ENCODE results near the gene RASL10A. TPM values are rescaled to one million over a fixed set of nuclear protein-coding genes. Genes with fewer than 3 reads are reported as not detected.

Gene RASL10A
- total RNA-seq, 2 experiments from 2014 or later = 2.7 to 23.7 TPM

DNA sequence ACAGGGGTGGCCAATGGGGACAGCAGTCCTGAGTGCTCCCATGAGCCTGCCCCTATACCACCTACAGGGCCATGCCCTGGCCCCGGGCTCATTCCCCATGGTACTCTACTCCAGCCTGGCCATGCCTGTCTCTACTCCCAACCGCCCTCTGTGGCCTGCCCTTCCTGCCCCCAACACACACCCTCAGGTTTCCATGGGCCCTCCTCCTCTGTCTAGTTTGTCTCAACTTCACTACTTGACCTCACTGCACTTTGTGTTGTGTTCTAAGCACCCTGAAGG, 26.3 kb upstream of the RASL10A start:
- intact Hi-C loops (cut with micrococcal nuclease; ENCODE audit: unreplicated experiment) = no loop called here
- H3K4me3 ChIP-seq (ENCODE audit: low read depth, low read length, poor library complexity, severe bottlenecking) = no peak overlapping the region
- H3K79me2 ChIP-seq (ENCODE audit: insufficient read depth, low read depth, low read length) = no peaks in the 10 kb centered on the region
- peaks cover 100% of the 10 kb centered on the region for H3K36me3 ChIP-seq (ENCODE audit: insufficient read depth, low read length)
- H3K4me1 ChIP-seq (ENCODE audit: insufficient read depth, low read length, poor library complexity, severe bottlenecking) = peaks cover 10% of the 10 kb centered on the region
- no peak overlapping the region for H3K27ac ChIP-seq (ENCODE audit: low read depth, low read length, poor library complexity, severe bottlenecking)
- no peaks in the 10 kb centered on the region for H4K20me1 ChIP-seq (ENCODE audit: insufficient read depth, low read length)
- TF ChIP-seq, protein P1, sequence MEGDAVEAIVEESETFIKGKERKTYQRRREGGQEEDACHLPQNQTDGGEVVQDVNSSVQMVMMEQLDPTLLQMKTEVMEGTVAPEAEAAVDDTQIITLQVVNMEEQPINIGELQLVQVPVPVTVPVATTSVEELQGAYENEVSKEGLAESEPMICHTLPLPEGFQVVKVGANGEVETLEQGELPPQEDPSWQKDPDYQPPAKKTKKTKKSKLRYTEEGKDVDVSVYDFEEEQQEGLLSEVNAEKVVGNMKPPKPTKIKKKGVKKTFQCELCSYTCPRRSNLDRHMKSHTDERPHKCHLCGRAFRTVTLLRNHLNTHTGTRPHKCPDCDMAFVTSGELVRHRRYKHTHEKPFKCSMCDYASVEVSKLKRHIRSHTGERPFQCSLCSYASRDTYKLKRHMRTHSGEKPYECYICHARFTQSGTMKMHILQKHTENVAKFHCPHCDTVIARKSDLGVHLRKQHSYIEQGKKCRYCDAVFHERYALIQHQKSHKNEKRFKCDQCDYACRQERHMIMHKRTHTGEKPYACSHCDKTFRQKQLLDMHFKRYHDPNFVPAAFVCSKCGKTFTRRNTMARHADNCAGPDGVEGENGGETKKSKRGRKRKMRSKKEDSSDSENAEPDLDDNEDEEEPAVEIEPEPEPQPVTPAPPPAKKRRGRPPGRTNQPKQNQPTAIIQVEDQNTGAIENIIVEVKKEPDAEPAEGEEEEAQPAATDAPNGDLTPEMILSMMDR (conservative IDR thresholded peaks at IDR 0.05; ENCODE audit: low read length) = no peak
- no peak for TF ChIP-seq EZH2phosphoT487 (IDR thresholded peaks at IDR 0.05; ENCODE audit: borderline replicate concordance, low read depth, low read length)
- POLR2A ChIA-PET = no interaction called here
- CTCF ChIA-PET (ENCODE audit: unreplicated experiment) = no interaction called here
- DNase-seq (ENCODE audit: low spot score) = no peak
- no TSS peak for BruUV-seq (replicated peaks)
- H3K4me2 ChIP-seq (ENCODE audit: low read length) = no peak overlapping the region
- no peak overlapping the region for H2AFZ ChIP-seq (ENCODE audit: low read length)
- H3K9me2 ChIP-seq (ENCODE audit: insufficient read depth, low read length) = no peaks in the 10 kb centered on the region
- no peaks in the 10 kb centered on the region for H3K9me3 ChIP-seq (ENCODE audit: low read length)

DNA sequence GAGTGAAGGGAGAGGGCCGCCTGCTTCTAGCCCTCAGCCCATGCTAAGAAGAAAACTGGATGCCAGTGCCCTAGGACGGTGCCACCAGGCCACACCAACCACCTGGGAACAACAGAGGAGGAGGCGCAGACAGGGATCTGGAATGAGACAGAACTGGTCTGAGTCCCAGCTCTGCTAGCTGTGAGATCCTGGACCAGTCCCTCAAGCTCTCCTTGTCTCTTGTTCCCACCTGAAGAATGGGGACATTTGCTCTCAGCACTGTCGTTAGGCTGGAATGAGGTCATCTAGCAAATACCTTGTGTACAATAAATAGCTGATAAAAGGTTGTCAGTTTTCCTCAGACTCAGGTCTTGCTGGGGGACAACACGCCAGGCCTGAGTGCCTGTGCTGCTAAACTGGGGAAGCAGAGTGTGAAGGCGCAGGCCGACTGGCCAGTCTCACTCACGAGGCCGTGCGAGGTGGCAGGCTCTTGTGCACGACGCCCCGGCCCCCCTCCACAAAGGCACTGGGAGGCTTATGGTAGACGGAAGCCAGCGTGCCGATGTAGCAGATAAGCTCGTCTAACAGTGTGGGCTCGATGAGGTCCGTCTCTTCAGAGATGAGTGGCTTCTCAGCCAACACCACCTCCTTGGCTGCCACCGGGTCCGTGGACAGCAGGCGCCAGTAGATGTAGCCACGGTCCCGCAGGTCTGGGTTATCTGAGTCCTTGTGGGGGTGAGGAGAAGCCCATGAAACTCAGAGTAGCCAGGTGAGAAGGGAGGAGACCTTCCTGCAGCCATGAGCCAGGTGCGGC, 25.8 kb upstream of the RASL10A start:
- ChIA-PET CTCF (ENCODE audit: unreplicated experiment) (no interaction called here), POLR2A (no interaction called here)
- Histone ChIP-seq H3K4me1 (ENCODE audit: insufficient read depth, low read length, poor library complexity, severe bottlenecking) (peaks cover 5% of the 10 kb centered on the region), H3K4me2 (ENCODE audit: low read length) (no peak overlapping the region), H4K20me1 (ENCODE audit: insufficient read depth, low read length) (no peaks in the 10 kb centered on the region; the same call in 1 of the 2 replicates), H3K9me3 (ENCODE audit: low read length) (no peaks in the 10 kb centered on the region), H2AFZ (ENCODE audit: low read length) (no peak overlapping the region), H3K9me2 (ENCODE audit: insufficient read depth, low read length) (no peaks in the 10 kb centered on the region), H3K27ac (ENCODE audit: low read depth, low read length, poor library complexity, severe bottlenecking) (no peak overlapping the region), H3K36me3 (ENCODE audit: insufficient read depth, low read length) (peaks cover 99% of the 10 kb centered on the region), H3K4me3 (ENCODE audit: low read depth, low read length, poor library complexity, severe bottlenecking) (no peak overlapping the region), H3K79me2 (ENCODE audit: insufficient read depth, low read depth, low read length) (no peaks in the 10 kb centered on the region)
- no TSS peak for BruUV-seq (replicated peaks)
- no peak for DNase-seq (ENCODE audit: low spot score)
- intact Hi-C loops (cut with micrococcal nuclease; ENCODE audit: unreplicated experiment) = no loop called here
- TF ChIP-seq EZH2phosphoT487 (IDR thresholded peaks at IDR 0.05; ENCODE audit: borderline replicate concordance, low read depth, low read length) = no peak
- TF ChIP-seq, protein P1 (conservative IDR thresholded peaks at IDR 0.05; ENCODE audit: low read length) = no peak

DNA sequence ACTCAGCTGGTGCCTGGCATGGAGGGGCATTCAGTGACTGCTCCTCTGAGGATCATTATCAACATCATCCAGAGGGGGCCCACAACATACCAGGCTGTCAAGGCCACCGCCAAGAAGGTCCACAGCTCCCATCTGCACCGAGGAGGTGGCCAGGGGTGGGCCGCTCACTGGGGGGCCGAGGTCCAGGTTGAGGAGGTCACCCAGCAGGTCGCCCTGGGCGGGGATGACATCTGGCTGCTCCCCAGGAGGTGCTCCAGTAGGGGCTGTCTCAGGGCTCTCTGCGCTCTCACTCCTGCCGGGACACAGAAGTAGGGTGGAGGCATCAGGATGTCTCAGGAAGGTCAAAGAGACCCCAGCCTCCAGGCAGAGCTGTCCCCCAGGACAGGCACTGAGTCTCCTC, 25.1 kb upstream of the RASL10A start:
- intact Hi-C loops (cut with micrococcal nuclease; ENCODE audit: unreplicated experiment) = no loop called here
- BruUV-seq (replicated peaks) = no TSS peak
- H3K27ac ChIP-seq (ENCODE audit: low read depth, low read length, poor library complexity, severe bottlenecking) = no peak overlapping the region
- no peak overlapping the region for H3K4me2 ChIP-seq (ENCODE audit: low read length)
- CTCF ChIA-PET (ENCODE audit: unreplicated experiment) = no interaction called here
- H3K79me2 ChIP-seq (ENCODE audit: insufficient read depth, low read depth, low read length) = no peaks in the 10 kb centered on the region
- no peaks in the 10 kb centered on the region for H3K9me3 ChIP-seq (ENCODE audit: low read length)
- H3K4me1 ChIP-seq (ENCODE audit: insufficient read depth, low read length, poor library complexity, severe bottlenecking) = no peaks in the 10 kb centered on the region
- POLR2A ChIA-PET = no interaction called here
- H3K9me2 ChIP-seq (ENCODE audit: insufficient read depth, low read length) = no peaks in the 10 kb centered on the region
- DNase-seq (ENCODE audit: low spot score) = no peak
- no peak overlapping the region for H2AFZ ChIP-seq (ENCODE audit: low read length)
- no peak for TF ChIP-seq EZH2phosphoT487 (IDR thresholded peaks at IDR 0.05; ENCODE audit: borderline replicate concordance, low read depth, low read length)
- TF ChIP-seq, protein P1 (conservative IDR thresholded peaks at IDR 0.05; ENCODE audit: low read length) = no peak
- no peaks in the 10 kb centered on the region; the same call in 1 of the 2 replicates for H4K20me1 ChIP-seq (ENCODE audit: insufficient read depth, low read length)
- H3K4me3 ChIP-seq (ENCODE audit: low read depth, low read length, poor library complexity, severe bottlenecking) = no peak overlapping the region
- H3K36me3 ChIP-seq (ENCODE audit: insufficient read depth, low read length) = peaks cover 99% of the 10 kb centered on the region
